ENCODE data around the gene GJD4. TPM values are rescaled to one million over a fixed set of nuclear protein-coding genes. Genes with fewer than 3 reads are reported as not detected.

GJD4 gene
- total and polyA plus RNA-seq, 2 donors (not counting 3 experiments of a cell fraction or from before 2014, with no cell fraction given): not detected

DNA sequence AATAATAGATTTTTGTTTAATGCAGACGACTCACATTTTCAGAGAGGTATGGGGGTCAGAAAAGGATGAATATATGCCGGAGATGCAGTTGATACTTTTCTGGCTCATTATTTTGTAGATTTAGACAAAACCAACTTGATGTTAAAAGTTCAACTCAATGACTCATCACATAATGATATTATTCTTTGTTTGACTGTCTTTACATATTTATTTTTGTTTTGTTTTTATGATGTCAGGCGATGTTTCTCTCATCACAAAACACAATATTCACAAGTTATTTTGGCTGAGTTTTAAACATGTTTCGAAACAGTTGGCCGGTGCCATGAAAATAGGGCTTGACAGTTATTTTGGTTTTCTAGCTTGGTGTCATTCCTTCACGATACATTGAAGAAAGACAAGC lies 1.3 kb downstream of the GJD4 start:
- dilution Hi-C loops (cut with MboI; ENCODE audit: extremely low pct_ligation_motif_present, low sequenced_read_pairs) (no loop called here), intact Hi-C loops (cut with micrococcal nuclease) (no loop called here)
- H3K27me3 ChIP-seq (ENCODE audit: control insufficient read depth in 2 of 2, insufficient read depth in 2 of 2, low read length in 2 of 2): peaks cover 16 to 28% of the 10 kb centered on the region in 2 experiments
- TF ChIP-seq FOS (IDR thresholded peaks at IDR 0.05; ENCODE audit: borderline replicate concordance, insufficient read depth, low read length) (peak; percentile 34), JUN (IDR thresholded peaks at IDR 0.05; ENCODE audit: borderline replicate concordance, insufficient read depth, insufficient read length, low read depth) (no peak)
- H3K36me3 ChIP-seq (ENCODE audit: control insufficient read depth in 2 of 2, extremely low read depth in 1 of 2, insufficient read depth in 2 of 2, low read length in 2 of 2): no peaks in the 10 kb centered on the region
- BruUV-seq (replicated peaks): no TSS peak
- H3K79me2 ChIP-seq (ENCODE audit: control insufficient read depth, insufficient read depth, low read length): no peaks in the 10 kb centered on the region
- H3K4me2 ChIP-seq (ENCODE audit: insufficient read depth, low read length): no peak overlapping the region
- POLR2A ChIA-PET: no interaction called here
- no peak for DNase-seq (ENCODE audit: low read depth, low spot score)
- no peak overlapping the region for H2AFZ ChIP-seq (ENCODE audit: low read depth, low read length)
- no peaks in the 10 kb centered on the region for H3K9me1 ChIP-seq (replicated peaks; ENCODE audit: control insufficient read depth, extremely low read depth, insufficient read depth, low read length)
- FAIRE-seq: peak; percentile 86
- no peak overlapping the region for H3K4me3 ChIP-seq (replicated peaks in 1 of 3; ENCODE audit: insufficient read depth in 1 of 3, low read depth in 1 of 3, low read length in 3 of 3)
- H3K9me3 ChIP-seq (replicated peaks; ENCODE audit: control insufficient read depth, insufficient read depth, low read length): no peaks in the 10 kb centered on the region
- H4K20me1 ChIP-seq (replicated peaks; ENCODE audit: control insufficient read depth, extremely low read depth, insufficient read depth, low read length): no peaks in the 10 kb centered on the region
- no peaks in the 10 kb centered on the region for H3K4me1 ChIP-seq (ENCODE audit: control insufficient read depth, extremely low read depth, insufficient read depth, low read length)
- CTCF ChIA-PET: interaction anchor here (1.0 kb wide), 1 partner anchor 14 kb away, joined by 3 read pairs; no protein-coding TSS in a partner anchor
- H3K9ac ChIP-seq (replicated peaks; ENCODE audit: extremely low read depth, insufficient read depth, low read length): no peak overlapping the region
- no peak overlapping the region for H3K27ac ChIP-seq (ENCODE audit: insufficient read depth, low read depth, low read length)

DNA sequence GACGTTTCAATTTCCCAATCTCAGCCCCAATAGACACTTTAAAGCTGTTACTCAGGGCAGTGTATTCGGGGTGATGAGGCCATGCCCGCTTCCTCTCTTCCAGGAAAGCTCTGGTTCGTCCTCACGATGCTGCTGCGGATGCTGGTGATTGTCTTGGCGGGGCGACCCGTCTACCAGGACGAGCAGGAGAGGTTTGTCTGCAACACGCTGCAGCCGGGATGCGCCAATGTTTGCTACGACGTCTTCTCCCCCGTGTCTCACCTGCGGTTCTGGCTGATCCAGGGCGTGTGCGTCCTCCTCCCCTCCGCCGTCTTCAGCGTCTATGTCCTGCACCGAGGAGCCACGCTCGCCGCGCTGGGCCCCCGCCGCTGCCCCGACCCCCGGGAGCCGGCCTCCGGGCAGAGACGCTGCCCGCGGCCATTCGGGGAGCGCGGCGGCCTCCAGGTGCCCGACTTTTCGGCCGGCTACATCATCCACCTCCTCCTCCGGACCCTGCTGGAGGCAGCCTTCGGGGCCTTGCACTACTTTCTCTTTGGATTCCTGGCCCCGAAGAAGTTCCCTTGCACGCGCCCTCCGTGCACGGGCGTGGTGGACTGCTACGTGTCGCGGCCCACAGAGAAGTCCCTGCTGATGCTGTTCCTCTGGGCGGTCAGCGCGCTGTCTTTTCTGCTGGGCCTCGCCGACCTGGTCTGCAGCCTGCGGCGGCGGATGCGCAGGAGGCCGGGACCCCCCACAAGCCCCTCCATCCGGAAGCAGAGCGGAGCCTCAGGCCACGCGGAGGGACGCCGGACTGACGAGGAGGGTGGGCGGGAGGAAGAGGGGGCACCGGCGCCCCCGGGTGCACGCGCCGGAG lies 2.6 kb downstream of the GJD4 start:
- Histone ChIP-seq H3K4me1 (ENCODE audit: control insufficient read depth, extremely low read depth, insufficient read depth, low read length) (no peaks in the 10 kb centered on the region), H3K9me3 (replicated peaks; ENCODE audit: control insufficient read depth, insufficient read depth, low read length) (no peaks in the 10 kb centered on the region), H3K79me2 (ENCODE audit: control insufficient read depth, insufficient read depth, low read length) (no peaks in the 10 kb centered on the region), H4K20me1 (replicated peaks; ENCODE audit: control insufficient read depth, extremely low read depth, insufficient read depth, low read length) (no peaks in the 10 kb centered on the region), H3K4me3 (replicated peaks in 1 of 3; ENCODE audit: insufficient read depth in 1 of 3, low read depth in 1 of 3, low read length in 3 of 3) (peak overlapping the region; percentile 10 to 56 (median 32)), H3K36me3 (ENCODE audit: control insufficient read depth in 2 of 2, extremely low read depth in 1 of 2, insufficient read depth in 2 of 2, low read length in 2 of 2) (no peaks in the 10 kb centered on the region), H2AFZ (ENCODE audit: low read depth, low read length) (peak overlapping the region; percentile 98), H3K9me1 (replicated peaks; ENCODE audit: control insufficient read depth, extremely low read depth, insufficient read depth, low read length) (no peaks in the 10 kb centered on the region), H3K27me3 (ENCODE audit: control insufficient read depth in 2 of 2, insufficient read depth in 2 of 2, low read length in 2 of 2) (peaks cover 20 to 28% of the 10 kb centered on the region in 2 experiments), H3K4me2 (ENCODE audit: insufficient read depth, low read length) (peak overlapping the region; percentile 80), H3K9ac (replicated peaks; ENCODE audit: extremely low read depth, insufficient read depth, low read length) (peak overlapping the region; percentile 34), H3K27ac (ENCODE audit: insufficient read depth, low read depth, low read length) (no peak overlapping the region)
- DNase-seq (ENCODE audit: low read depth, low spot score) (no peak), FAIRE-seq (peak; percentile 46)
- BruUV-seq (replicated peaks): no TSS peak
- ChIA-PET POLR2A (no interaction called here), CTCF (interaction anchor here (1.0 kb wide), 1 partner anchor 44 kb away, joined by 3 read pairs; no protein-coding TSS in a partner anchor)
- intact Hi-C loops (cut with micrococcal nuclease): no loop called here
- dilution Hi-C loops (cut with MboI; ENCODE audit: extremely low pct_ligation_motif_present, low sequenced_read_pairs): no loop called here
- TF ChIP-seq, protein P1, sequence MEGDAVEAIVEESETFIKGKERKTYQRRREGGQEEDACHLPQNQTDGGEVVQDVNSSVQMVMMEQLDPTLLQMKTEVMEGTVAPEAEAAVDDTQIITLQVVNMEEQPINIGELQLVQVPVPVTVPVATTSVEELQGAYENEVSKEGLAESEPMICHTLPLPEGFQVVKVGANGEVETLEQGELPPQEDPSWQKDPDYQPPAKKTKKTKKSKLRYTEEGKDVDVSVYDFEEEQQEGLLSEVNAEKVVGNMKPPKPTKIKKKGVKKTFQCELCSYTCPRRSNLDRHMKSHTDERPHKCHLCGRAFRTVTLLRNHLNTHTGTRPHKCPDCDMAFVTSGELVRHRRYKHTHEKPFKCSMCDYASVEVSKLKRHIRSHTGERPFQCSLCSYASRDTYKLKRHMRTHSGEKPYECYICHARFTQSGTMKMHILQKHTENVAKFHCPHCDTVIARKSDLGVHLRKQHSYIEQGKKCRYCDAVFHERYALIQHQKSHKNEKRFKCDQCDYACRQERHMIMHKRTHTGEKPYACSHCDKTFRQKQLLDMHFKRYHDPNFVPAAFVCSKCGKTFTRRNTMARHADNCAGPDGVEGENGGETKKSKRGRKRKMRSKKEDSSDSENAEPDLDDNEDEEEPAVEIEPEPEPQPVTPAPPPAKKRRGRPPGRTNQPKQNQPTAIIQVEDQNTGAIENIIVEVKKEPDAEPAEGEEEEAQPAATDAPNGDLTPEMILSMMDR (IDR thresholded peaks at IDR 0.05; ENCODE audit: extremely low read depth in 1 of 2, insufficient read depth in 1 of 2, low read depth in 1 of 2, low read length in 2 of 2): no peak
- TF ChIP-seq EZH2 (IDR thresholded peaks at IDR 0.05; ENCODE audit: borderline replicate concordance, low read depth, low read length, severe bottlenecking) (peak; percentile 56), JUN (IDR thresholded peaks at IDR 0.05; ENCODE audit: borderline replicate concordance, insufficient read depth, insufficient read length, low read depth) (no peak), GATA2 (IDR thresholded peaks at IDR 0.05; ENCODE audit: insufficient read depth, insufficient read length, low read depth, low read length) (no peak), FOS (IDR thresholded peaks at IDR 0.05; ENCODE audit: borderline replicate concordance, insufficient read depth, low read length) (no peak), MYC (IDR thresholded peaks at IDR 0.05; ENCODE audit: low read depth, low read length) (no peak), POLR2A (IDR thresholded peaks at IDR 0.05; ENCODE audit: low read depth, low read length) (no peak)
